GM21515 (cell line): ENCODE results near the gene YWHAQ.
"Not testable (repeated sequence)": the region's sequence is repeated elsewhere in the genome, so short reads cannot be mapped to it uniquely, and the experiment has no call there.

Source experiments
- ATAC-seq: cut with Tn5 transposase; IDR thresholded peaks from one replicate; pipeline ENCODE4 v1.9.1; 2021; ENCODE audit not compliant: unreplicated experiment

Gene YWHAQ

GRCh38 chr2:9594366-9595054, 36.3 kb downstream of the YWHAQ start:
- ATAC-seq: no peak

DNA sequence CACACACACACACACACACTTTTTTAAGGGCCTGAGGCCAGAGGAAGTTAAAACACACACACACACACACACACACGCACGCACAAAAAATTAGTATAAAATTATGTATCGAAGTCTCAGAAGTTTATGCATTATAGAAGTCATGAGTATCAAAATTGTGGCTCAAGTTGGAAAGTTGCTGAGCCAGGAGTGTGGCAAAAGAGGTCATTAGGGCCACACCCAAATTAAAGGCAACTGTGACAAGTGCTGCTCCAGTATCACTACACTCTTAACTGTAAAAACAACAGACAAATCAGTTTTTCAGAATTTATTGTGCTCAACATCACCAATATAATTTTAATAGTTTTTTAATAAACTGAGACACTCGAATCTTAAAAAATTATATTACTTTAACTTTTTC, 36.9 kb downstream of the YWHAQ start:
- no peak for ATAC-seq

- ATAC-seq: no peak
Measured at GRCh38 chr2:9592699-9593098, 38.1 kb downstream of the YWHAQ start.

- ATAC-seq: no peak
Measured at GRCh38 chr2:9590641-9591040, 40.2 kb downstream of the YWHAQ start.

DNA sequence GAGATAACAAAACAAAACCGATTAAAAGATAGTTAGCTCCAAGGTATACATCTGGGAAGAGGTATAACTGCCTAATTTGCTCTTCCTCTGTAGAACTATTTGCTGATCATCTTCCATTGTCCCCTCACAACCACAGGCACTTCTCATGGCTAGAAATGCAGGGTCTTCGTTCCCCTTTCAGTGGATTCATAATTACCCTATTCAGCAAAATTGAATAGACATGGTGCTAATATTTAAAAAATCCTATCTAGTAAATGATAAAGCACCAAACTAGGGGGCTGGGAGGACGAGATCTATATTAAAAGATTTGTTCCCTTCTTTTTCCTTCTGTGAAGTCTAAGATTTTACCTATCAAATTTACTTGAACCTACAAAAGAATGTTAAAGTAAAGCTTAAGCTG, 44.3 kb downstream of the YWHAQ start:
- no peak for ATAC-seq

DNA sequence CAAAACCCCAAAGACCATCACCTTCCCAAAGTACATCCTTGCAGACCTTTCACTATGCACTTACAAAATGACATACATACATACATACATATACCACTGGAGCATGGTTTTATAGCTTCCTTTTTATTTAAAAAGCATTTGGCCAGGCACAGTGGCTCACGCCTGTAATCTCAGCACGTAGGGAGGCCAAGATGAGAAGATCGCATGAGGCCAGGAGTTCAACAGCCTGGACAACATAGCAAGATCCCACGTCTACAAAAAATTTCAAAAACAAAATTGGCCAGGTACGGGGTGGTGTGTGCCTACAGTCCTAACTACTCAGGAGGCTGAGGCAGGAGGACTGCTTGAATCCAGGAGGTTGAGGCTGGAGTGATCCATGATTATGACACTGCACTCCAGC, 45.3 kb downstream of the YWHAQ start:
- ATAC-seq: no peak

GRCh38 chr2:9584902-9585301, 45.9 kb downstream of the YWHAQ start:
- not testable (repeated sequence) for ATAC-seq

DNA sequence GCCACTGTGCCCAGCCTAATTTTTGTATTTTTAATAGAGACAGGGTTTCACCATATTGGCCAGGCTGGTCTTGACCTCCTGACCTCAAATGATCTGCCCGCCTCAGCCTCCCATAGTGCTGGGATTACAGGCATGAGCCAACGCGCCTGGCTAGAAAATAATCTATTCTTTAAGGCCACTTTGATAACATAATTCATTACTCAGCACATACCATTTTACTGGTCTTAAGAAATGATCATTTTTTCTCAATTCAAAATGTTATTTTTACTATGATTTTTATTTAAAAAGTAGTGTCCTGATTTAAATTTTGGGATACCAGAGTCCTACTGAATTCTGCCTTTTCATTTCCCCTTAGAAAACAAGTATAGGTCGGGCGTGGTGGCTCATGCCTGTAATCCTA, 48.2 kb downstream of the YWHAQ start:
- ATAC-seq: no peak

DNA sequence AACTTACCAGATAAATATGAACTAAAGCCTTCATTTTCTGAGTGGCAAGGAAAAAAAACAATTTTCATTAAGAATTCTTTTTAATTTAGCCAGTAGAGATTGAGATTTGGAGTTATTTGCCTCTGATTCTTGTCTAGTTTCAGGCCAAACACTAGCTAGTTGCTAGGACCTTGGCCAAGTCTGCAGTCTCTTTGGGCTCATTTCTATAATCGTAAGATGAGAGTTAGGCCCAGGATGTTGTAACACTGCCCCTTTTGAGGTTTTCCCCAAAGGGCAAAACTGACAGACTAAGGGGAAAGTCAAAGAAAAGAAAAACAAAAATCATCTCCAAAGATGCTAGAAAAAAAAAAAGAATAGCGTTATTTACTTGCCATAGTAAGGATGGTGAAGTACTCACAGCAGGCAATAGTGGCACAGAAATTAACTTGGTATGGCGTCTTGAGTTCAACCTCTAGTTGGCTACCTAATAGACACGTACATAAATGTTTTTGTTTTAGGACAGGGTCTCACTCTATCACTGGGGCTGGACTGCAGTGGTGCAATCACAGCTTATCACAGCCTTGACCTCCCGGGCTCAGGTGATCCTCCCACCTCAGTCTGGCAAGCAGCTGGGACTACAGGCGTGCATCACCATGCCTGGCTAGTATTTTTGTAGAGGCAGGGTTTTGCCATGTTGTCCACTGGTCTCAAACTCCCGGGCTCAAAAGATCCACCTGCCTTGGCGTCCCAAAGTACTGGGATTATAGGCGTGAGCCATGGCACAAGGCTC, 52.1 kb downstream of the YWHAQ start:
- no peak for ATAC-seq

DNA sequence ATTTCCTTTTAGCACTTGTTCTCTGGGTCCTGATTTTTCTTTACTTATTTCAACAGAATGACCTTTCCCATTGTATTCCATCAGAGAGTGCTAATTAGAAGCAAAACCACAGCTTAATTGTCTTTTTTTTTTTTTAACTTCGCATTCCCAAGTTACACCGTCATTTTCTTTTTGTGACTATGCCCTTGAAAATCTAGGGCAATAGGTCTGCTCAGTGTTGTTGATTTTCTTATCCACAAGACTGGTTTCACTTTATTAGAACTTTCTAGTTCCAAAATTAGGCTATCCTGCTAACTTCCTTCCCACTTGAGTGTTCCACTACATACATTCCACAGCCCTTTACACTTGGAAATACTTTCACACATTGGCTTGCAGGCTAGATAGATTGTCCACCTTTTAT, 56.5 kb downstream of the YWHAQ start:
- no peak for ATAC-seq

- no peak for ATAC-seq
Measured at GRCh38 chr2:9573840-9574239, 57.0 kb downstream of the YWHAQ start.

DNA sequence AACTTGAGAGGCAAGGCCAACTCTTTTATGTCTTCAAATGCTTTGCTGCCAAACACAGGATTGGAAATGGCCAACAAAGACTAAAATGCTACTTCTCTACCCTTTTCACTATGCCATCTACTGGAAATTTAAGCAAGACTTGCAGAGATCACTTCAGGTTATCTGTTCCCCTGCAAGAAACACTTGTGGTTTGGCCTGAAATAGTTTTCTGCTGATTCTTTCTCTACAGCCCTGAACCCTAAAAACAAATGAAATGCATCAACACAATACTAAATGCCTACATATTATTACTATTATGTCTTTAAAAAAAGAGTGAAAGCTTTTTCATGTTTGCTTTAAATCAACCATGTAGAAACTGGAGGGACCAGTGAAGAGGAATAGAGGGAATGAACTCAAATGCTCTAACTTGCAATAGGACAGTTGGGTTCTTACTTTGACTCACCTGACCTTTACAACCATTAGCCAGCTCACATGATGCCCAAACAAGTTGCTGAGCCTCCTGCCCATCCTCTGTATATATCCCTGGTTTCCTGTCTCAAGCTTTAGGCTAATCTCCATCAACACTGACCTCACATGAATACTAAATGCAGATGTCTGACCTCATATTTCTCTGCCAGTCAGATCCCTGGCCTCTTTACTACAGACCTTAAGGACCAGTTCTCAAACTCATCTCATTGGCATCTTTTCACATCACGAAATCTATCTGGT, 57.6 kb downstream of the YWHAQ start:
- no peak for ATAC-seq

DNA sequence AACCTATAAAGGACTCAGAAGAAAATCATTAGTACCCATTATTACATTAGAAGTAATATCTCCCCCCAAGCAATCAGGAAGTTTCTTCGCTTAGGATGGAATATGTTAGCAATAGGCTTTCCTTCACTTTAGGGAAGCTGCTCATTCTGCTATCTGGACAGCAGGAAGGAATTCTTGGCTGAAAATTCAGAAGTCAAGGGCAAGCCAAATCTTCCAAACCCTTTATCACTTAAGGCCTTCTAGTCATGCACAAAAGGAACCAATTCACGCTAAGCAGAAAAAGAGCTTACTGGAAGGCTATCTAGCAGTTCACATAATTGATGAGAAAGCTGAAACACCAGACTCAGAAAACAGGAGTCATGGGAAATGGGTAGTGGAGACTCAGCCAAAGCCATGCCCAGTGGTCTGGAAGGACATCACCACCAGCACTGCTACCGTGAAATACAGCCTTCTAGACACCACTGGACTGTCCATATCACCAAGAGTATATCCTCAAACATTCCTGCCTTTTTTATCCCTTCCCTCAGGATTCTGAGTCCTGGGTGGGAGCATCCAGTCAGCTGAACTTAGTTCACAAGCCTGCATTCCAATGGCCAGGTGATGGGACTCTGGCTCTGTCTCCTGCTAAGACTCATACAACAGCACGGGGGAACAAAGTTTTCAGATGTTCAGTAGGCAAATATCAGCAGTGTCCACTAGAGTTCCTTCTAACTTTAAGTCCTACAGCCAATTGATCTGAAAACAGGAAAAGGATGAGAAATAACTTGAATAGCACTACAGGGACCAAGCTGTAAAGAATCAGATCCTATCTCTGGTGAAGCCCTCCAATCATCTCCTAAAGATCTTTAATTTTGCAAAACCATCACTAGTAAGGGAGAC, 60.4 kb downstream of the YWHAQ start:
- no peak for ATAC-seq

DNA sequence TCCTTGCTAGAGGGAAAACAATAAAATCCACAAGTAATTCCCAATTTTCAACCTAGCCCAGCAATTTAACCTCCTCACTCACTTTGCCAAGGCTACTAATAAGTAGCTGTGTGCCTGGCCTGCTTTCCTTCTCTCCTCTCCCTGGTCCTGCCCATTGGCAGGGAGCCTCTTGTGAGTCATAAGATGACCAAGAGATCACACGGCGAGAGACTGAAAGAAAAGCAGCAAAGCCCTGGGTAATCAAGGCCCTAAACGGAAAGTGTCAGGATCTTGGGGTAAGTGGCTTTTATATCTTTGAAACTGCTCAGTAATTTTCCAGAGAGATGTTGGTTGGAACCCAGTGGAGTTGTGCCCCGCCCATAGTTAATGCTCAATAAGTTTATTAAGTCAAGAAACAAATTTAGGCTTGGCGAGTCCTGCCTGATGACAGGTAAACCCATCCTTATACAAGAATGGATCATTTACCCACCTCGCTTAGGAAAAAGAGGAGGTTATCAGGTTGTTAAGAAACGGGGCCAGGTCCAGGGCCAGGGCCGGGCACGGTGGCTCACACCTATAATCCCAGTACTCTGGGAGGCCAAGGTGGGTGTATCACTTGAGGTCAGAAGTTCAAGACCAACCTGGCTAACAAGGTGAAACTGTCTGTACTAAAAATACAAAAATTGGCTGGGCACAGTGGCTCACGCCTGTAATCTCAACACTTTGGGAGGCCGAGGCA, 65.2 kb downstream of the YWHAQ start:
- no peak for ATAC-seq

GRCh38 chr2:9560628-9561027, 70.2 kb downstream of the YWHAQ start:
- no peak for ATAC-seq

DNA sequence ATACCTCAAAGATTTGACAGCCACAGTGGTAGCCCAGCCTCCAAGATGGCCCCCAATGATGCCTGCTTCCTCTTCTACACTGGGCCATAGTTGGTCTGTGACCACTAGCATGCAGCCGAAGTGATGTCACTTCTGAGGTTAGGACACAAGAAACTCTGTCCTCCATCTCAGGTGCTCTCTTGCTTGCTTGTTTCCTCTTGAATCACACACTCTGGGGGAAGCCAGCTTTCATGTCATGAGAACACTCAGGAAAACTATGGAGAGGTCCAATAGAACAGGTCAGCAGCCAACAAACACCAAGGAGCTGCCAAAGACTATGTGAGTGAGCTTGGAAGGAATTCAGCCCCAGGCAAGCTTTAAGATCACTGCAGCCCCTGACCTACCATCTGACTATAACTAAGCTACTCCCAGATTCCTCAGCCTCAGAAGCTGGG, 71.8 kb downstream of the YWHAQ start:
- ATAC-seq: no peak

GRCh38 chr2:9556121-9556743, 74.6 kb downstream of the YWHAQ start:
- peak; percentile 24 for ATAC-seq

GRCh38 chr2:9555297-9556120, 75.3 kb downstream of the YWHAQ start, which contains the start of gene ADAM17:
TSS of gene ADAM17 (minus strand) at chr2:9555830. CDS start at chr2:9555605, 225 bp downstream.
- peak; percentile 88 for ATAC-seq

DNA sequence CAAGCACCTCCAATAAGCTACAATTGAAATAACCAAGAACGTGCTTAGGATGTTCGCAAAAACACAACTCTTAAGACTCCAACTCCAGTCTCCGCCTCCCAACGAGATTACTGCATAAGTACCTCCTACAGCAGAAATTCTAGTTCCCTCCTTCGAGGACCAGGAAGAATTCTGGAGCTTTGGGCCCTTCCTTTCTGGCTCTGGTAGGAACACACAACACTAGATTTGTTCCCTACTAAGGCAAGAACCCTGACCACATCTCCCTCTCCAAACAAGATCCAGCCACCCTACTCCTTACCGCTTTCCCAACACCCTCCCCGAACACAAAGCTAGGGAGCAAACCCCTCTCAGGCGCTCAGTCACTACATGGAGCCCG, 75.9 kb downstream of the YWHAQ start:
- ATAC-seq: no peak
